Activated naive CD4-positive, alpha-beta T cell treated with anti-CD3 and anti-CD28 coated beads, Interleukin-2, amount 10 ng/mL, durations not matched to agents 7 days and 5 days (primary cell): ENCODE measurements around the gene UNC79.
"Not testable (repeated sequence)": the region's sequence is repeated elsewhere in the genome, so short reads cannot be mapped to it uniquely, and the experiment has no call there.

Experiments
- CTCF ChIA-PET: fragments of 350-600 bp; sonication (Branson Sonifier 250); formaldehyde crosslinking; loops from one replicate; lab custom pipeline; 2021; ENCODE audit warnings: antibody characterized with exemption; lab: Charles Lee
- DNase-seq: peaks from one replicate; pipeline ENCODE4 v3.0.0-alpha.2; 2020
- H3K27ac Mint-ChIP-seq: one replicate; pipeline ENCODE4 v1.8.0; 2021; ENCODE audit warnings: mild to moderate bottlenecking, moderate library complexity, mixed read lengths
- H3K27me3 Mint-ChIP-seq: one replicate; pipeline ENCODE4 v1.8.0; 2021; ENCODE audit warnings: mild to moderate bottlenecking, mixed read lengths
- H3K36me3 Mint-ChIP-seq: one replicate; pipeline ENCODE4 v1.8.0; 2021; ENCODE audit warnings: mixed read lengths
- H3K4me1 Mint-ChIP-seq: one replicate; pipeline ENCODE4 v1.8.0; 2021; ENCODE audit warnings: mixed read lengths
- H3K4me3 Mint-ChIP-seq: one replicate; pipeline ENCODE4 v1.8.0; 2021; ENCODE audit warnings: mild to moderate bottlenecking, moderate library complexity, mixed read lengths
- H3K9me3 Mint-ChIP-seq: one replicate; pipeline ENCODE4 v1.8.0; 2021; ENCODE audit warnings: mixed read lengths

UNC79 gene

DNA sequence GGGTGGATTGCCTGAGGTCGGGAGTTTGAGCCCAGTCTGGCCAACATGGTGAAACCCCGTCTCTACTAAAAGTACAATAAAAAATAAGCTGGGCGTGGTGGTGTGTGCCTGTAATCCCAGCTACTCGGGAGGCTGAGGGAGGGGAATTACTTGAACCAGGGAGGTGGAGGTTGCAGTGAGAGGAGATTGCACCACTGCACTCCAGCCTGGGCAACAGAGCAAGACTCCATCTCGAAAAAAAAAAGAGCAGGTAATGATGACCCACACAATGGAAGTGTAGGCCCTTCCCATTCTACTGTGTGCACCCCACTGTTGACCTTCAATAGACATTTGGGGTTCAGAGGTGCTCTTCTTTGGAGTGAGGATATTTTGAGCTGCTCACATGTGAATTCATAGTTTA, 94.5 kb downstream of the UNC79 start:
- H3K27ac Mint-ChIP-seq, DNase-seq, H3K4me1 Mint-ChIP-seq, CTCF ChIA-PET, H3K27me3 Mint-ChIP-seq, H3K36me3 Mint-ChIP-seq, H3K4me3 Mint-ChIP-seq: not testable (repeated sequence)
- peaks cover 15% of the 10 kb centered on the region for H3K9me3 Mint-ChIP-seq

DNA sequence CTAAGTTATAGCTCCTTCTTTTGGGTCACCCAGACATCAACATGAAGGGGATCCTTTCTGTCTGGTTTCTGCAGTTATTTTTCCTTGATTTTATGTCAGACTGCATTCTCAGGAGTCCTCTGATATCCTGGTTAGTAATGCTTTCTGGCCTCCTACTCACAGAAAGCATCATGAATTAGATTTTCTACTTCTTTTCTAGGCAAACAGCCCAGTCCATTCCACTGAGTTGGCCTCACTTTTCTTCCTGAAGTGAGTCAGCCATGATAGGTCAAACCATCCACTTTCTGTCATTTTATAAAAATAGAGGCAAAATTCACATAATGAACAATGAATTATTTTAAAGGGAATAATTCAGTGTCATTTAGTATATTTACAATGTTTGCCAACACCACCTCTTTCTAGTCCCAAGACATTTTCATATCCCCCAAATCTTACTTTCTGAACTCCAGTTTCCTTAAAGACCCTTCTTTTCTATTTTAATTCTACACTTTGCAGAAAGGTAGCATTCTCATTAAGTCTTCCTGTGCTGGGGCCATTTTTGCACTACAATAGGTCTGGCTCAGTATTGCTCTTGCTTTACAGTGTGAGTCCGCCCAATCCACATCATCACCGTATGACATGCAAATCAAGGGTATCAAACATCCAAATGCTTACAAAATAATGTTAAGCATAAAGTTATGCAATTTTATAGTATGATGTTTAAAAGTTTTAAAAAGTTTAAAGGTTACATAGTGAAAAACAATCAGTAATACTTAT, 95.1 kb downstream of the UNC79 start:
- Mint-ChIP-seq H3K27me3 (no peaks in the 10 kb centered on the region), H3K4me3 (no peak overlapping the region), H3K27ac (no peak overlapping the region), H3K36me3 (no peaks in the 10 kb centered on the region), H3K9me3 (peaks cover 8% of the 10 kb centered on the region), H3K4me1 (no peaks in the 10 kb centered on the region)
- CTCF ChIA-PET: no interaction called here
- no peak for DNase-seq

DNA sequence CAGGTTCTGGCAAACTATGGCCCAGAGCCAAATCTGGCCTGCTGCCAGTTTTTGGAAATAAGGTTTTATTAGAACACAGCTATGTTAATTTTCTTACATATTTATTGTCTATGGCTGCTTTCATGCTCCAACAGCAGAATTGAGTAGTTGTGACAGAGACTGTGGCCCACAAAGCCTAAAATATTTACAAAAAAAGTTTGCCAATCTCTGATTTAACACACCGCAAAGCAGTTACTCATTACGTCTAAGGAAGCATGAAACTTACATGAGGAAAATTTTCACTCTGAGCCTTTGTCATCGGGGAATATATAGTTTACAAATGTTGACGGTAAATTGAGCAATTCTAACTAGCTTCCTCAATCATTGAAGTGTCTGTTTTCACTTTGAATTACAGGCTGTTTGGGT, 96.5 kb downstream of the UNC79 start:
- CTCF ChIA-PET: no interaction called here
- H3K9me3 Mint-ChIP-seq: peaks cover 2% of the 10 kb centered on the region
- no peaks in the 10 kb centered on the region for H3K4me1 Mint-ChIP-seq
- H3K27me3 Mint-ChIP-seq: no peaks in the 10 kb centered on the region
- no peak overlapping the region for H3K4me3 Mint-ChIP-seq
- no peak overlapping the region for H3K27ac Mint-ChIP-seq
- no peaks in the 10 kb centered on the region for H3K36me3 Mint-ChIP-seq
- DNase-seq: no peak

DNA sequence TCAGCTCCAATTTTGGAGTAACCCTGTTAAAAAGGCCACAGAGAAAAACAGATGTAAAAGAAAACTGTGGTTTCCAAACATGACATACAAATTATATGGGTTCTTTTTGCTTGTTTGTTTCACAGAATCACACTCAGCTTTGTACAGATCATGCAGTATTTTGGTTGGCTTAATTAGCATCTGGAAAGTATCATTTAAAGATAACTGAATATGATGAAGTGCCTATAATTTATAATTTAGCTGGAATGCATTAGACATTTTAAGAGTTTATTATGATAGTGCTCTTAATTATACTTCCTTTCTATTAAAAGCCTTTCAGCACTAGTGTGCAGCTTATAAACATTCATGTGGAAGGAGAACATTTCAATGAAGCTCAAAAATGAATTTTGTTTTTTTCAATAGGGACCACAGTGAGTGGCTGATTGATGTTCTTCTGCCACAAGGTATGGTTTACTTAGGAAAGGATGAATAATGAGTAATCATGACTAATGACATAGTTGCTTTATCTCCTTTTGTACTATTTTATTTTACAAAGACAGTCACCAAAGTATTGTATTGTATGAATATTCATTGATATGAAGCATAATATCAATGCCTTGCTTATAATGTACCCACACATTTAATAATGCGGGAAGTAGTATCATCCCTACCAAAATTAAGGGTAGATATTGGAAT, 98.3 kb downstream of the UNC79 start:
- Mint-ChIP-seq H3K4me3 (no peak overlapping the region), H3K4me1 (no peaks in the 10 kb centered on the region), H3K9me3 (no peaks in the 10 kb centered on the region), H3K27ac (no peak overlapping the region), H3K36me3 (no peaks in the 10 kb centered on the region), H3K27me3 (peaks cover 5% of the 10 kb centered on the region)
- CTCF ChIA-PET: interaction anchor here (1.1 kb wide), 1 partner anchor 9 kb away, joined by 3 read pairs; no protein-coding TSS in a partner anchor
- no peak for DNase-seq

DNA sequence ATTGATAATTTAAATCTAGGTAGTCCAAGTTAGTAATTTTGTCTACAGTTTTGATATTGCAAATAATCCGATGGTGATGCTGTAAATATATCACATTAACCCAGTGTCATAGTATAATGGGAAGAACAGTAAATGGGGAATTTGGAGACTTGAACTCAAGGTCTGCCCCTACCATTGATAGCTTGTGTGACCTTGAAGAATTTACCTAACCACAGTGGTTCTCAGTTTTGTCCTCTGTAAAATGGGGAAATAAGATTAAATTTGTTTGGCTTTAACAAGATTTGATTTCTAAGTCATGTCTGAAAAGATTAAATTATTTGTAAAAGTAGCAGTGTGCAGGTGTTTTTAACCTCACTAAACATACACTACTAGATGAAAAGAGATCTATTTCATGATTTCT, 100.9 kb downstream of the UNC79 start:
- DNase-seq: no peak
- Mint-ChIP-seq H3K4me3 (no peak overlapping the region), H3K9me3 (no peaks in the 10 kb centered on the region), H3K27ac (no peak overlapping the region), H3K36me3 (no peaks in the 10 kb centered on the region), H3K4me1 (no peaks in the 10 kb centered on the region), H3K27me3 (peaks cover 9% of the 10 kb centered on the region)
- CTCF ChIA-PET: no interaction called here

DNA sequence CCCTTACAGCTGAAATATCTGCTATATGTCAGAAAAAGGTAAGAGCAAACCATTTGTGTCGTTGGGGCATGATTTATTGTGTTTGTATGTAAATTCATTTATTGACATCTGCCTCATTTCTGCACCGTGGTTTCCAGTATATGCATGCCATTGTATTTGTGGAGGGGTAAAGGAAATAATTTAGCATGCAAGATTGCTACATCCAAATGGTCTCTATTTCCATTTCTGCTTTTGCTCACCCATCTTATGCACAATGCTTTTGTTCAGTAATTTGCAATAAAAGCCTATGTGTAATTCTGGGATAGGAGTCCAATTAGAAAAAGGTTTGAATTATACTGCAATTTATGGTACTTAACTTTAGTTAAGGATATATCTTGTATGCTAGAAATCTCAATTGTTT, 101.8 kb downstream of the UNC79 start:
- Mint-ChIP-seq H3K4me1 (no peaks in the 10 kb centered on the region), H3K36me3 (no peaks in the 10 kb centered on the region)
- DNase-seq: no peak

DNA sequence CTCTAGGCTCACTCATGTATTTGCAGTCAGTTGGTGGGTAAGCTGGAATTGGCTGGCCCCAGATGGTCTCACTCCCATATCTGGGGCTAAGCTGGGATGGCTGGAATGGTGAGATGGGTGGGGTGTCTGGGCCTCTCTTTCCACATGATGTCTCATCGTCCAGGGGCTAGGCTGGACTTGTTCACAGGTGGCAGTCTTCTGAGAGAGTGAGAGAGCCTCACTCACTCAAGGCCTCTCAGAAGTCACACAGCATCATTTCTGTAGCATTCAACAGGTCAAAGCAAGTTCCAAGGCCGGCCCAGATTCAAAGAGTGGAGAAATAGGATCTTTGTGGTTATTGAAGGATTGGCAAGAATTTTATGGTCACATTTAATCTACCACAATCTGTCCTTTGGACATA, 102.7 kb downstream of the UNC79 start:
- no peak overlapping the region for H3K27ac Mint-ChIP-seq
- H3K4me3 Mint-ChIP-seq: no peak overlapping the region

More for the DNA sequence above, 101.8 kb downstream of the UNC79 start:
- no peak overlapping the region for H3K4me3 Mint-ChIP-seq
- no peak overlapping the region for H3K27ac Mint-ChIP-seq
- H3K9me3 Mint-ChIP-seq: no peaks in the 10 kb centered on the region
- H3K27me3 Mint-ChIP-seq: peaks cover 9% of the 10 kb centered on the region
- CTCF ChIA-PET: no interaction called here

DNA sequence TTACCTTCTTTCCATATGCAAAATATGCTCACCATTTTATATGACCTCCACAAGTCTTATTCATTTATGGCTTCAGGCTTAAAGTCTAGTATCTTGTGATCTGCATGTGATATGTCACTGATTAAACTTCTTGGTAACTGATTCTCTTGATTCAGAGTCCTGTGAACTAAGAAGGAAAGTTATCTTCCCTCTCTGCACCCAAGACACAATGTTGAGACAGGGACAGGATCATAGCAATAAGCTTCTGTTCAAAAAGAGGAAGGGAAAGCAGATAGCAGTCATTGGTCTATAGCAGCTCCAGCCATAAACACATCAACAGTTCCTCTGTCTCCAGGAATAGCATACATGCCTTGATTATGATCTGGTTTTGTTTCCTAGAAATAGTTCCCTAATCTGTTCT, 103.1 kb downstream of the UNC79 start:
- no peaks in the 10 kb centered on the region for H3K36me3 Mint-ChIP-seq
- no peaks in the 10 kb centered on the region for H3K9me3 Mint-ChIP-seq
- no peak overlapping the region for H3K27ac Mint-ChIP-seq
- CTCF ChIA-PET: no interaction called here
- no peak overlapping the region for H3K4me3 Mint-ChIP-seq
- no peaks in the 10 kb centered on the region for H3K4me1 Mint-ChIP-seq
- peaks cover 9% of the 10 kb centered on the region for H3K27me3 Mint-ChIP-seq
- no peak for DNase-seq

More for the DNA sequence above, 102.7 kb downstream of the UNC79 start:
- H3K9me3 Mint-ChIP-seq: no peaks in the 10 kb centered on the region
- peaks cover 9% of the 10 kb centered on the region for H3K27me3 Mint-ChIP-seq
- CTCF ChIA-PET: no interaction called here
- DNase-seq: no peak
- H3K36me3 Mint-ChIP-seq: no peaks in the 10 kb centered on the region
- H3K4me1 Mint-ChIP-seq: no peaks in the 10 kb centered on the region

DNA sequence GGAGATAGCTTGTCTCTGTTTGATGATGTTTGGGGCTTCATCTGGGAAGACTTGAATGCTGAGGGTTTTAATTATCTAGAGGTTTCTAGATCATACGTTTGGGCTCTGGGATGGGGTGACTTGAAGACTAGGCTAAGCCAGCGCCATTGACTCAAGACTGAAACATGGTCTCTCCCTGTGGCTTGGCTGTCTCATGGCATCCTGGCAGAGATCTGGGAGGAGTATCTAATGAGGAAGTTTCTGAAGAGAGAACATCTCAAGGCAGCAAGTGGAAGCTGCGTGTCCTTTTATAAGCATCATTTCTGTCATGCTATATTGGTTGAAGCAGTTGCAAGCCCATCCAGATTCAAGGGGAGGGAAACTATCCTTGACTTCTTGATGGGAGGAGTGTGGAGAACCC, 104.8 kb downstream of the UNC79 start:
- peaks cover 9% of the 10 kb centered on the region for H3K27me3 Mint-ChIP-seq
- H3K9me3 Mint-ChIP-seq: no peaks in the 10 kb centered on the region
- no peak overlapping the region for H3K27ac Mint-ChIP-seq
- H3K4me1 Mint-ChIP-seq: no peaks in the 10 kb centered on the region
- no peaks in the 10 kb centered on the region for H3K36me3 Mint-ChIP-seq
- CTCF ChIA-PET: no interaction called here
- no peak overlapping the region for H3K4me3 Mint-ChIP-seq
- no peak for DNase-seq

DNA sequence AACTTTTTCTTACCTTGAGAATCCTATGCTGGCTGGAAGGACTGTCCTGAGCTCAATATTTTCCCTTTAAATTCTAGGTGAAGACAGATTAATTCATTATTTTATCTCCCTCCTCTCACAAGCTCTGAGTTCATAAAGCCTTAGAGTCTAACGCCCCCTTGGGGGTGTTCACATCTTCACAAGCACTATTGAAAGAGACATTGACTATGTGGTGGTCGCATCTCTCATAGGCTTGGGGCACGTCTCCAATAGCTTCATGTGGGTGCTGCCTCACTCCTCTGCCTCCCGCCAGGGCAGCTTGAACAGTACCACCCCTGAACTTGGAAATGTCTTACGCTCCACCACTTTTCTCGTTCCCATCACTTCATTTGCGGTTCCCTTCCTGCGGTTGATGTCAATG, 106.2 kb downstream of the UNC79 start:
- no peaks in the 10 kb centered on the region for H3K36me3 Mint-ChIP-seq
- H3K27ac Mint-ChIP-seq: no peak overlapping the region
- H3K27me3 Mint-ChIP-seq: peaks cover 9% of the 10 kb centered on the region
- H3K9me3 Mint-ChIP-seq: no peaks in the 10 kb centered on the region
- H3K4me3 Mint-ChIP-seq: no peak overlapping the region
- no peaks in the 10 kb centered on the region for H3K4me1 Mint-ChIP-seq
- CTCF ChIA-PET: interaction anchor here (0.6 kb wide), 1 partner anchor 449 kb away, joined by 3 read pairs; no protein-coding TSS in a partner anchor
- DNase-seq: no peak

DNA sequence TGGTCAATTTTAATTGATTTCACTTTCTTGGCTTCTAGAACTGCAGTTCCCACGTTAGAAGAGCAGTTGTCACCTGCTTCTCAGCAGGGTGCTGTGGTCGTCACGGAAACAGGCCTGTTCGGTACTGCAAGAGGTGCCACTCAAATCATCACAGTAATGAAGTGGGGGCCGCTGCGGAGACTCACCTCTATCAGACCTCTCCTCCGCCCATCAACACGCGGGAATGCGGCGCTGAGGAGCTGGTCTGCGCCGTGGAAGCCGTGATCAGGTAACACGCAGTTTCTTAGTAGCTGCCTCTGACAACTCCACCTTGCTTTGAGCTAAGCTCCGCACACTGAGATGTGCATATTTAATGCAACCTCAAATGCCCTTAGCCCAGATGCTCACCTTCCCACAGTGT, 107.2 kb downstream of the UNC79 start:
- no peak for DNase-seq
- no peaks in the 10 kb centered on the region for H3K9me3 Mint-ChIP-seq

DNA sequence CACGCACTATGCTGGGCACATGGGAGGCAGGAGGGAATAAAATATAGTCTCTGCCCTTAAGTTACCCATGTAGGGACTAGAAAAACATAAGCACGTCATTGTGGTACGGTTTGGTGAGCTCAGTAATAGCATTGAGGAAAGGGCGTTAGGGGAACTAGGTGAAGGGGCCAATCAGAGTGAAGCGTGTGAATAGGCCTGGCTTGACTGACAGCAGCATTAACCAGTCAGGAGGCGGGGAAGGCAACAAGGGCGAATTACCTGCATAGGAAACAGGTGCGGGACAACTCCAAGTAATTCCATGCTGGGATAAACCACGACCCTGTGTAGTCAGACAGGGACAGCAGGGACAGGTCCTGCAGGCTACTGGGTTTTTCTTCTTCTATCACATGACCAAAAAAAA, 107.7 kb downstream of the UNC79 start:
- Mint-ChIP-seq H3K4me1 (no peaks in the 10 kb centered on the region), H3K27ac (no peak overlapping the region), H3K36me3 (no peaks in the 10 kb centered on the region), H3K4me3 (no peak overlapping the region), H3K27me3 (peaks cover 13% of the 10 kb centered on the region), H3K9me3 (no peaks in the 10 kb centered on the region)
- CTCF ChIA-PET: interaction anchor here (0.7 kb wide), 1 partner anchor 9 kb away, joined by 3 read pairs; no protein-coding TSS in a partner anchor
- DNase-seq: no peak

More for the DNA sequence above, 107.2 kb downstream of the UNC79 start:
- CTCF ChIA-PET: interaction anchor here (0.7 kb wide), 1 partner anchor 8 kb away, joined by 3 read pairs; no protein-coding TSS in a partner anchor
- Mint-ChIP-seq H3K4me3 (no peak overlapping the region), H3K4me1 (no peaks in the 10 kb centered on the region), H3K27ac (no peak overlapping the region), H3K36me3 (no peaks in the 10 kb centered on the region), H3K27me3 (peaks cover 12% of the 10 kb centered on the region)

DNA sequence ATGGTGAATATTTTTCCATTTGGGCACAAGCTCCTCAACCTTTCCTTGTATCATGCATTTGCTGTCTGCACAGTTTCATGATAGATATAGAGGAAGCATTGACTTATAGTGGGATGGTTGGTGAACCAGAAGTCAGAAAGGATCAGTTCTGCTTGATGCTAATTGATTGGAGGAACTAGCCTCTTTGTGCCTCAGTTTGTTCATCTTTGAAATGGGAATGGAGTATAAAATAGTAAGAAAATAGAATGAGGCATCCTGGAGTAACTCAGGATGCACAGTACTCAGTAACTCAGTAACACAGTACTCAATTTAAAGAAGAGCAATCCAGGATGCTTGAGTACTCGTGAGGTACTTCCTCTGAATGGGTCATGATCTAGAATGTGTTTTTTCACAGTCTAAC, 109.5 kb downstream of the UNC79 start:
- no peak overlapping the region for H3K4me3 Mint-ChIP-seq
- no peaks in the 10 kb centered on the region for H3K9me3 Mint-ChIP-seq
- no peaks in the 10 kb centered on the region for H3K36me3 Mint-ChIP-seq
- peaks cover 15% of the 10 kb centered on the region for H3K27me3 Mint-ChIP-seq
- no peaks in the 10 kb centered on the region for H3K4me1 Mint-ChIP-seq
- no peak overlapping the region for H3K27ac Mint-ChIP-seq
- CTCF ChIA-PET: no interaction called here
- DNase-seq: no peak

DNA sequence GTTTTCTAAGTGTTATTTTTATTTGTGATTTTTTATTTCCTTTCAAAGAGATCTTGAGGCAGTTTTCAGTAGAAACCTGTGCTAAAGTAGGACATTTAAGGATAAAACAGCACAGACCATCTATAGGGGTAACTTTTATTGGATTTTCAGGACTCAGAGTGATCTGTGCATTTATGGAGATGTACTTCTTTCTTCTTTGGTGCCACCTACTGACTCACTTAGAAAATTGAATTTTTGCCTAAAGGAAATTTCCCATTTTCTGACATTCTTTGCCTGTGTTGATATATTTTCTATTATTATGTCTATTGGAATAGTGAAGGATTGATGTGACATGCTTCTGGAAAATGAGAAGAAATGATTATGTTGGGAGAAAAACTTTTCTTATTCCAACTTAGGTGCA, 113.0 kb downstream of the UNC79 start:
- no peaks in the 10 kb centered on the region for H3K9me3 Mint-ChIP-seq
- CTCF ChIA-PET: interaction anchor here (0.9 kb wide), 1 partner anchor 9 kb away, joined by 4 read pairs; no protein-coding TSS in a partner anchor
- peaks cover 20% of the 10 kb centered on the region for H3K27me3 Mint-ChIP-seq
- H3K4me3 Mint-ChIP-seq: no peak overlapping the region
- no peak overlapping the region for H3K27ac Mint-ChIP-seq
- DNase-seq: no peak
- no peaks in the 10 kb centered on the region for H3K36me3 Mint-ChIP-seq
- no peaks in the 10 kb centered on the region for H3K4me1 Mint-ChIP-seq

DNA sequence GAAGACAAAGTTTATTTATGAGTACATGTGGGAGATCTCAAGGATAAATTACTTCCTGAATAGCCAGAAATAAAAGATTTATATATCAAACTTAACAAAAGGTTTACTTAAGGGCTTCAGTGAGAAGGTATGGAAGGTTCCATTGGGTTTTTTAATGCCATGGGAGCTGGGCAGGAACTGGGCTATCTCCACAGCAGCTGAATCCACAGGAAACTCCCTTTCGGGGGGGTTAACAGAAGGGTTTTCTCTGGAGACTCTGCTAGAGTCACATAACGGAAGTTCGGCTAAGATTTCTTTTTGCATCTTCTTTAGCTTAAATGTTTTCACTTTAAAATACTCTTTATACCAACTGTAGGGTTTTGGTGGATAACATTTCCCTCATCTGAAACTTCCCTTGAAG, 113.5 kb downstream of the UNC79 start:
- no peaks in the 10 kb centered on the region for H3K9me3 Mint-ChIP-seq
- no peaks in the 10 kb centered on the region for H3K4me1 Mint-ChIP-seq
- H3K27ac Mint-ChIP-seq: no peak overlapping the region
- CTCF ChIA-PET: no interaction called here
- no peak overlapping the region for H3K4me3 Mint-ChIP-seq
- no peak for DNase-seq
- H3K27me3 Mint-ChIP-seq: peaks cover 20% of the 10 kb centered on the region
- H3K36me3 Mint-ChIP-seq: no peaks in the 10 kb centered on the region
